ENCODE measurements around the gene RNF114.
"Not testable (repeated sequence)": the region's sequence is repeated elsewhere in the genome, so short reads cannot be mapped to it uniquely, and the experiment has no call there.

Gene RNF114

DNA sequence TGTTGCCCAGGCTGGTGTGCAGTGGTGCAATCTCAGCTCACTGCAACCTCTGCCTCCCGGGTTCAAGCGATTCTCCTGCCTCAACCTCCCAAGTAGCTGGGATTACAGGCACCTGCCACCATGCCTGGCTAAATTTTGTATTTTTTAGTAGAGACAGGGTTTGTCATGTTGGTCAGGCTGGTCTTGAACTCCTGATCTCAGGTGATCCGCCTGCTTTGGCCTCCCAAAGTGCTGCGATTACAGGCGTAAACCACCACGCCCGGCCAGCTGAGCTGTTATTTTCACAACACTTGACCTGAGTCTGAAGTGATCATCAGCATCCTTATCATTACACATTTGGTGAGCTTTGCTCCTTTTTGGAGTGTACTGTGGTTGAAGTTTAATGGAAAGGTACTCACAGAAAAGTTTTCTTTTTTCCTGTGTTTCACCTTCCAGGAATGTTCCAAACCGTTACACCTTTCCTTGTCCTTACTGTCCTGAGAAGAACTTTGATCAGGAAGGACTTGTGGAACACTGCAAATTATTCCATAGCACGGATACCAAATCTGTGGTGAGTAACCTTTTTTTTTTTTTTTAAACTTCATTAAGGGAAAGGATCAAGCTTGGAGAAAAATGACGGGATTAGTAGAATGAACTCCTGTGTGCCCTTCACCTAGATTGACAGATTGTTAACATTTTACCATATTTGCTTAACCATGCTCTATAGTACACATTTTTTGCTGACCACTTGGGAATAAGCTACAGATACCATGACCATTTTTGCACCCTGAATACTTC is 9.7 kb downstream of the RNF114 start:
- no peak for DNase-seq
- Histone ChIP-seq H3K36me3 (ENCODE audit: control insufficient read depth, insufficient read depth, low read length) (peaks cover 61% of the 10 kb centered on the region), H3K27me3 (replicated peaks; ENCODE audit: control insufficient read depth, insufficient read depth, low read length, poor library complexity, severe bottlenecking) (no peaks in the 10 kb centered on the region), H3K27ac (ENCODE audit: insufficient read depth, low read length, poor library complexity, severe bottlenecking) (no peak overlapping the region), H3K4me3 (ENCODE audit: insufficient read depth, low read depth, low read length, poor library complexity, severe bottlenecking) (no peak overlapping the region), H3K9me3 (ENCODE audit: control insufficient read depth, low read length) (no peaks in the 10 kb centered on the region), H3K4me1 (ENCODE audit: control insufficient read depth, insufficient read depth, low read length, poor library complexity, severe bottlenecking) (no peaks in the 10 kb centered on the region)

DNA sequence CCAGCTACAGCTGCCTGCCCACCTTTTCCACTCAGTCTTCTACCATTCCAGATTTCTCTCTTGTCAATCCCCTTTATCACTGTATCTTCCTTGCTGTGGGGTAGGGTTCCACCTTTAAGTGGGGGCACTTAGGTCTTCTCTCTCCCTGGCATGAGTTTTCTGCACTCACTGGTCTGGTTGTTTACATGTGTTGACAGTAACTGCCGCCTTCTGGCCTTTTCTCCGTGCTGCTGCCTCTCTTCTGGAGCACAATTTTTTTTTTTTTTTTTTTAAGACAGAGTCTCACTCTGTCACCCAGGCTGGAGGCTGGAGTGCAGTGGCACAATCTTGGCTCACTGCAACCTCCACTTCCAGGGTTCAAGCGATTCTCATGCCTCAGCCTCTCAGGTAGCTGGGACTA is 12.0 kb downstream of the RNF114 start:
- DNase-seq, result no peak
- Histone ChIP-seq H3K4me1 (ENCODE audit: control insufficient read depth, insufficient read depth, low read length, poor library complexity, severe bottlenecking) (no peaks in the 10 kb centered on the region), H3K27me3 (replicated peaks; ENCODE audit: control insufficient read depth, insufficient read depth, low read length, poor library complexity, severe bottlenecking) (no peaks in the 10 kb centered on the region), H3K36me3 (ENCODE audit: control insufficient read depth, insufficient read depth, low read length) (peaks cover 66% of the 10 kb centered on the region), H3K9me3 (ENCODE audit: control insufficient read depth, low read length) (no peaks in the 10 kb centered on the region), H3K4me3 (ENCODE audit: insufficient read depth, low read depth, low read length, poor library complexity, severe bottlenecking) (no peak overlapping the region), H3K27ac (ENCODE audit: insufficient read depth, low read length, poor library complexity, severe bottlenecking) (no peak overlapping the region)

DNA sequence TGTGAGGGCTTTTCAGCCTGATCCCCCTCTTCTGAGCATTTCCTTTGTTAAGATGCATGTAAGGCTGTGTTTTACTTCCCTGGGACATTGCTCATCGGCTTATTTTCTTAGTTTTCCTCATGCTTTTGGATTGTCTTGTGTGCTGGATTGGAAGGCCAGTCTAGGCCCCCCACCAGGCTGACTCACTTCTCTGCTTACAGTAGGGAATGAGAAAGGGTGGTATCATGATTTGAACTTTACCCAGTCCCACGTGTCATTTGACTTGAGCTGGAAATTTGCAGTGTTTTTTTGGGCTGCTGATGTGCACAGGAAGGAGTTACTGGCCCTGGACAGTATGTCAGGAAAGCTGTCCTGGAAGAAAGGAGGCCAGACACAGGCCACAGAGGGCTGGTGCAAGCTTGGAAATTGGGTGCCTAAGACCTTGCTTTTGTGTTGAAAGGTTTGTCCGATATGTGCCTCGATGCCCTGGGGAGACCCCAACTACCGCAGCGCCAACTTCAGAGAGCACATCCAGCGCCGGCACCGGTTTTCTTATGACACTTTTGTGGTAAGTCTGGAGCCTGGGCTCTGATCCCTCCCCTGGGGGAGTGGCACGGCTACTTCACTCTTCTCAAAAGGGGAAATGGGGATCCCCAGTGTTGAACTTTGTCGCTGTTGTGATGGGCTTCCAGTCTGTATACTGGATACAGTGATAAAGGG is 12.8 kb downstream of the RNF114 start:
- H3K4me1 ChIP-seq (ENCODE audit: control insufficient read depth, insufficient read depth, low read length, poor library complexity, severe bottlenecking), result no peaks in the 10 kb centered on the region
- no peak for DNase-seq
- H3K36me3 ChIP-seq (ENCODE audit: control insufficient read depth, insufficient read depth, low read length), result peaks cover 72% of the 10 kb centered on the region
- no peaks in the 10 kb centered on the region for H3K9me3 ChIP-seq (ENCODE audit: control insufficient read depth, low read length)
- H3K27me3 ChIP-seq (replicated peaks; ENCODE audit: control insufficient read depth, insufficient read depth, low read length, poor library complexity, severe bottlenecking), result no peaks in the 10 kb centered on the region
- no peak overlapping the region for H3K27ac ChIP-seq (ENCODE audit: insufficient read depth, low read length, poor library complexity, severe bottlenecking)
- no peak overlapping the region for H3K4me3 ChIP-seq (ENCODE audit: insufficient read depth, low read depth, low read length, poor library complexity, severe bottlenecking)

DNA sequence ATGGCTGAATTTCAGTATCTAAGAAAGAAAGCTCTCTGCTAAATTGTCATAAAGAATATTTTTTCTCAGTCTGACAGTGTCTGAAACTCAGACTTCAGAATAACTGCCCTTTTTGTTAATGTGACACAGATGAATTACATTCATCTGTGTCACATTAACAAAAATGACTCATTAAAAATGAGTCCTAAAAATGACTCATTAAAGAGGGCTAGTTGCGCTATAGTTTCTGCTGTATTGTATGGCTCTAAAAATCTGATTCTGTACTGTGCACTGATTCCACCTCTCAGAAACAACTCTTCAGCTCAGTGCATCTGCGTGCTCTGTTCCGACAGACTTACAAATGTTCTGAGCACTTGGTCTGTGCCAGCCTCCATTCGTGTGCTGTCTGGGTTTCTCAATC is 15.0 kb downstream of the RNF114 start:
- no peaks in the 10 kb centered on the region for H3K9me3 ChIP-seq (ENCODE audit: control insufficient read depth, low read length)
- H3K4me3 ChIP-seq (ENCODE audit: insufficient read depth, low read depth, low read length, poor library complexity, severe bottlenecking), result no peak overlapping the region
- no peak for DNase-seq
- H3K4me1 ChIP-seq (ENCODE audit: control insufficient read depth, insufficient read depth, low read length, poor library complexity, severe bottlenecking), result no peaks in the 10 kb centered on the region
- no peaks in the 10 kb centered on the region for H3K27me3 ChIP-seq (replicated peaks; ENCODE audit: control insufficient read depth, insufficient read depth, low read length, poor library complexity, severe bottlenecking)
- H3K27ac ChIP-seq (ENCODE audit: insufficient read depth, low read length, poor library complexity, severe bottlenecking), result no peak overlapping the region
- peaks cover 82% of the 10 kb centered on the region for H3K36me3 ChIP-seq (ENCODE audit: control insufficient read depth, insufficient read depth, low read length)

DNA sequence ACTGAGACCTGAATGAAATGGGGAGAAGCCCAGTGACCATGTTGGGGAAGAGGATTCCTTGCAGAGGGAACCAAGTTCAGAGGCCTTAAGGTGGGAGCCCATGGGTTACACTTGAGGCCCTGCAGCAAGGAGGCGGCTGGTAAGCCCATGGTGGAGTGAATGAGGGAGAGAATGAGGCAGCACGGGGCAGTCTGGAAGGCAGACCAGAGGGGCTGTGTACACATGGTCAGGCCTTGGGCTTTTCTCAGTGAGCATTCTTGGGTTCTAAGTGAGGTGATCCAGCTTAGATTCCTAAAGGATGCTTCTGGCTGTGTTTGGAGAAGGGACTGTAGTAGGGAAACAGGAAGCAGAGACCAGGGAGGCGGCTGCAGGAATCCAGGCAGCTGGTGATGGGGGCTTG is 19.0 kb downstream of the RNF114 start:
- no peaks in the 10 kb centered on the region for H3K4me1 ChIP-seq (ENCODE audit: control insufficient read depth, insufficient read depth, low read length, poor library complexity, severe bottlenecking)
- H3K27me3 ChIP-seq (replicated peaks; ENCODE audit: control insufficient read depth, insufficient read depth, low read length, poor library complexity, severe bottlenecking), result no peaks in the 10 kb centered on the region
- no peak overlapping the region for H3K27ac ChIP-seq (ENCODE audit: insufficient read depth, low read length, poor library complexity, severe bottlenecking)
- DNase-seq, result no peak
- no peak overlapping the region for H3K4me3 ChIP-seq (ENCODE audit: insufficient read depth, low read depth, low read length, poor library complexity, severe bottlenecking)
- no peaks in the 10 kb centered on the region for H3K9me3 ChIP-seq (ENCODE audit: control insufficient read depth, low read length)
- peaks cover 65% of the 10 kb centered on the region for H3K36me3 ChIP-seq (ENCODE audit: control insufficient read depth, insufficient read depth, low read length)

DNA sequence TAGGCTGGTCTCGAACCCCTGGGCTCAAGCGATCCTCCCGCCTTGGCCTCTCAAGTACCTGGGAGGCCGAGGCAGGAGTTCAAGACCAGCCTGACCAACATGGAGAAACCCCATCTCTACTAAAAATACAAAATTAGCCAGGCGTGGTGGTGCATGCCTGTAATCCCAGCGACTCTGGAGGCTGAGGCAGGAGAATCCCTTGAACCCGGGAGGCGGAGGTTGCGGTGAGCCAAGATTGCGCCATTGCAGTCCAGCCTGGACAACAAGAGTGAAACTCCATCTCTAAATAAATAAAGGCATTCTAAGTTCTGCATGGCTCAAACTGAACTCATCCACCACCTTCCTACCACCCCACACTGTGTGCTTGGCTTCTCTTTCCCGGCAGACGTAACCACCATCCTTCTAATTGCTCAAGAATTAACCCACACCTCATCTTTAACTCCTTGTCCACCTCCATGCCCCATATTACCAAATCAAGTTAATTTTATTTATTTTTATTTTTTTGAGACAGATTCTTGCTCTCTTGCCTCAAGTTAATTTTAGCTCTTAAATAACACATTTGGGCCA is 19.7 kb downstream of the RNF114 start:
- H3K4me1 ChIP-seq (ENCODE audit: control insufficient read depth, insufficient read depth, low read length, poor library complexity, severe bottlenecking); H3K27me3 ChIP-seq (replicated peaks; ENCODE audit: control insufficient read depth, insufficient read depth, low read length, poor library complexity, severe bottlenecking); H3K4me3 ChIP-seq (ENCODE audit: insufficient read depth, low read depth, low read length, poor library complexity, severe bottlenecking); H3K27ac ChIP-seq (ENCODE audit: insufficient read depth, low read length, poor library complexity, severe bottlenecking); H3K9me3 ChIP-seq (ENCODE audit: control insufficient read depth, low read length); DNase-seq: not testable (repeated sequence)
- H3K36me3 ChIP-seq (ENCODE audit: control insufficient read depth, insufficient read depth, low read length), result peaks cover 57% of the 10 kb centered on the region

DNA sequence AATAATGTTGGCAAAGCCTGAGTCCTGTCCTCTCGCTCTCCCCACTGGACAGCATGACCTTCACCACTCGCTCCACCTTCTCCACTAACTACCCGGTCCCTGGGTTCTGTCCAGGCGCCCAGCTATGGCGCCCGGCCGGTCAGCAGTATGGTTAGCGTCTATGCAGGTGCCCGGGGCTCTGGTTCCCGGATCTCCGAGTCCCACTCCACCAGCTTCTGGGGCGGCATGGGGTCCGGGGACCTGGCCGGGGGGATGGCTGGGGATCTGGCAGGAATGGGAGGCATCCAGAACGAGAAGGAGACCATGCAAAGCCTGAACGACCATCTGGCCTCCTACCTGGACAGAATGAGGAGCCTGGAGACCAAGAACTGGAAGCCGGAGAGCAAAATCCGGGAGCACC is 20.5 kb downstream of the RNF114 start:
- no peaks in the 10 kb centered on the region for H3K9me3 ChIP-seq (ENCODE audit: control insufficient read depth, low read length)

DNA sequence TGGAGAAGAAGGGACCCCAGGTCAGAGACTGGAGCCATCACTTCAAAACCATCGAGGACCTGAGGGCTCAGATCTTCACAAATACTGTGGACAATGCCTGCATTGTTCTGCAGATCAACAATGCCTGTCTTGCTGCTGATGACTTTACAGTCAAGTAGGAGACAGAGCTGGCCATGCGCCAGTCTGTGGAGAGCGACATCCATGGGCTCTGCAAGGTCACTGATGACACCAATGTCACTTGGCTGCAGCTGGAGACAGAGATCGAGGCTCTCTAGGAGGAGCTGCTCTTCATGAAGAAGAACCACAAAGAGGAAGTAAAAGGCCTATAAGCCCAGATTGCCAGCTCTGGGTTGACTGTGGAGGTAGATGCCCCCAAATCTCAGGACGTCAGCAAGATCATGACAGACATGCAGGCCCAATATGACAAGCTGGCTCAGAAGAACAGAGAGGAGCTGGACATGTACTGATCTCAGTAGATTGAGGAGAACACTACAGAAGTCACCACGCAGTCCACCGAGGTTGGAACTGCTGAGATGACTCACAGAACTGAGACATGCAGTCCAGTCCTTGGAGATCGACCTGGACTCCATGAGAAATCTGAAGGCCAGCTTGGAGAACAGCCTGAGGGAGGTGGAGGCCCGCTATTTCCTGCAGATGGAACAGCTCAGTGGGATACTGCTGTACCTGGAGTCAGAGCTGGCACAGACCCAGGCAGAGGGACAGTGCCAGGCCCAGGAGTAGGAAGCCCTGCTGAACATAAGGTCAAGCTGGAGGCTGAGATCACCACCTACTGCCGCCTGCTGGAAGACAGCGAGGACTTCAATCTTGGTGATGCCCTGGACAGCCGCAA is 21.1 kb downstream of the RNF114 start:
- not testable (repeated sequence) for H3K4me1 ChIP-seq (ENCODE audit: control insufficient read depth, insufficient read depth, low read length, poor library complexity, severe bottlenecking); H3K27me3 ChIP-seq (replicated peaks; ENCODE audit: control insufficient read depth, insufficient read depth, low read length, poor library complexity, severe bottlenecking); H3K9me3 ChIP-seq (ENCODE audit: control insufficient read depth, low read length); H3K4me3 ChIP-seq (ENCODE audit: insufficient read depth, low read depth, low read length, poor library complexity, severe bottlenecking); H3K27ac ChIP-seq (ENCODE audit: insufficient read depth, low read length, poor library complexity, severe bottlenecking); DNase-seq
- H3K36me3 ChIP-seq (ENCODE audit: control insufficient read depth, insufficient read depth, low read length), result peaks cover 43% of the 10 kb centered on the region

More for the DNA sequence above, 20.5 kb downstream of the RNF114 start:
- DNase-seq, result no peak
- Histone ChIP-seq H3K36me3 (ENCODE audit: control insufficient read depth, insufficient read depth, low read length) (peaks cover 50% of the 10 kb centered on the region), H3K4me3 (ENCODE audit: insufficient read depth, low read depth, low read length, poor library complexity, severe bottlenecking) (no peak overlapping the region), H3K4me1 (ENCODE audit: control insufficient read depth, insufficient read depth, low read length, poor library complexity, severe bottlenecking) (no peaks in the 10 kb centered on the region), H3K27ac (ENCODE audit: insufficient read depth, low read length, poor library complexity, severe bottlenecking) (no peak overlapping the region), H3K27me3 (replicated peaks; ENCODE audit: control insufficient read depth, insufficient read depth, low read length, poor library complexity, severe bottlenecking) (no peaks in the 10 kb centered on the region)

DNA sequence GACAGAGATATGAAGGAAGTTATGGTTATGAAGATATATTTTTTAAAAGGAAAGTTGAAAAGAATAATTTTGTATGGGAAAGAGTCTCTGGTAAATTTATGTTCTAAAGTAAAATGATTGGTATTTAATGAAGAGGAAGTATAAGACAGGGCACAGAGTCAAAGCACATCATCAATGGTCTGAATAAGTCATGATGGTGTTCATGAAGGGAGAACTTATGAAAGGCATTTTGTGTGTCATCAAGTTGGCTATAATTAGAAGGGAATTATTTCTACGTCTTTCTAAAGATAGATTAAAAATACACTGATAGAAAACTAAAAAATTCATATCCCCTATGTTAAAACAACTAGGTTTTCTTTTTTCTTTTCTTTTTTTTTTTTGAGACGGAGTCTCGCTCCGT is 25.2 kb downstream of the RNF114 start:
- Histone ChIP-seq H3K9me3 (ENCODE audit: control insufficient read depth, low read length) (no peaks in the 10 kb centered on the region), H3K27me3 (replicated peaks; ENCODE audit: control insufficient read depth, insufficient read depth, low read length, poor library complexity, severe bottlenecking) (no peaks in the 10 kb centered on the region), H3K27ac (ENCODE audit: insufficient read depth, low read length, poor library complexity, severe bottlenecking) (no peak overlapping the region), H3K36me3 (ENCODE audit: control insufficient read depth, insufficient read depth, low read length) (peaks cover 8% of the 10 kb centered on the region), H3K4me3 (ENCODE audit: insufficient read depth, low read depth, low read length, poor library complexity, severe bottlenecking) (no peak overlapping the region), H3K4me1 (ENCODE audit: control insufficient read depth, insufficient read depth, low read length, poor library complexity, severe bottlenecking) (no peaks in the 10 kb centered on the region)
- DNase-seq, result no peak

Data from effector memory CD4-positive, alpha-beta T cell (primary cell).